Measurements from ENCODE around the gene RAB3GAP2.
"Not testable (repeated sequence)": the region's sequence is repeated elsewhere in the genome, so short reads cannot be mapped to it uniquely, and the experiment has no call there.

Gene RAB3GAP2

DNA sequence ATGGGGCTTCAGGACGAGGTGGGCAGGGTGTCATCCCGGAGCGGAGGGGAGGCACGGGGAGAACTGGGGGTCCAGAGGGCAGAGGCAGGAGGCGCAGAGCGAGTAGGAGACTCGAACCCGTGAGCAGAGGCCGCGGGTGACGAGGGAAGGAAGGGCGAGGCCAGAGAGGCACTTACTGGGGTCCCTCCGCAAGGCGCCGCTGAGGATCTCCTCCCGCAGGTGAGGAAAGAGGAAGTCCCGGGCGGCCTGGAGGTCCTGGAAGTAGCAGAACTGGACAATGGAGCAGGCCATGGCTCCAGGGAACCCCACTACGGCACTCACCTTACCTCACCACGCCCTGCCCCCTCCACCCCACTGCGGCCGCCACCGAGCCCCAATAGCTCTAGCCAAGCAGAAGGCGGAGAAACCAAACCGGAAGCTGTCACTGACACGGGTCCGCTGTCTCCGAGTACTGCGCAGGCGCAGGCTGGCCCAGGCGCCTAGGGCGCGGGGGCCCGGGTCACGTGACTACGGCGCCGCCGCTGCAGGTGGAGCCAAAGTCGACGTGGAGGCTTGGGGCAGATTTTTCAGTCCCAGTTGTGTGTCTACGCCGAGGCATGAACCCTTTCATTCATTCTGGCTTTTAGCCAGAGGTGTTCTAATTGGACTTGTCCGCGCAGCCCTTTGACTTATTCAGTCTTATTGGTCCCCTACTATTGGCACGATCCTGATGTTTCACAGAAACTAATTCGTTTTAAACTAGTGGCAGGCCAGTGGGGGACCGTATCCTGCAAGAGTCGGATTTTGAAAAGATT, at the start of gene RAB3GAP2:
Gene RAB3GAP2 (minus strand): TSS at position 407 of the 794 bp plus-strand sequence. CDS start 116 bp downstream, at position 291.
- peak; percentile 98 for DNase-seq (ENCODE audit: low spot score)

DNA sequence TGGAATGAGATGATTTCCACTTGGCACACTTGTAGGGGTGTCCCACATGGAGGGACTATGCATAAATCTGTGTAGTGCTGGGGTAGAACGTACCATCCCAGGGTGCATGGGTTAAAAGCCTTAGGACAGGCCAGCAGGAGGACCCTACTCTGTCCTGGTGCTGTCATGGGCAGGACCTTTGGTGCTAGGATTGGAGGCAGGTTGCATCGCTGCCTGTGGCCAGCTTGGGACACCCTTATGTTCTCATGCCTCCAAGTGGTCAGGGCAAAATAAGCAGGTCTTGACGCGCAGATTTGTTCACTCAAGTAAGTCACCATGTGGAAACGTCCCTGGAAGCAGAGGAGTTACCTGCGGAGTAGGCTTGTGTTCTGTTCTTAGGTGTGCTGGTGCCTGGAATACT, 49.5 kb upstream of the RAB3GAP2 start:
- DNase-seq (ENCODE audit: low spot score): no peak

DNA sequence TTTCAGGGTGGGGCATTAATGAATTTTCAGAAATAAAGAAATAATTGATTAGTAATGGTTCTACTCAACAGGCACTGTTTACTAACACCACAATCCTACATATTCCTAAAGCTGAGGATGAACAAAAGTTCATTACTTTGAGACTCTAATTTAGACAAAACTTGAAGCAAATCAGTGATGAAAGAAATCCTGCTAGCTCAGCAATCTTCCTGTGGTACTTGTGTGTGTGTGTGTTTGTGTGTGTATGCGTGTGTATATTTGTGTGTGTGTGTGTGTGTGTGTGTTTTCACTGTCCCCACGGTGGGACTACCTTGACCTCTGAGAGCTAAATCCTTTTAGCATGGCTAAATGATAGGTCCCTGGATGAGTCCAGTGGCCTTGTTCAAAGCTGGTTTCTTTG, 48.5 kb upstream of the RAB3GAP2 start:
- no peak for DNase-seq (ENCODE audit: low spot score)

- no peak for DNase-seq (ENCODE audit: low spot score)
Measured at GRCh38 chr1:220318673-220319072, 46.4 kb upstream of the RAB3GAP2 start.

GRCh38 chr1:220317161-220317560, 44.9 kb upstream of the RAB3GAP2 start:
- DNase-seq (ENCODE audit: low spot score): no peak

GRCh38 chr1:220316305-220316704, 44.1 kb upstream of the RAB3GAP2 start:
- no peak for DNase-seq (ENCODE audit: low spot score)

- DNase-seq (ENCODE audit: low spot score): no peak
Measured at GRCh38 chr1:220315070-220315839, 43.0 kb upstream of the RAB3GAP2 start.

GRCh38 chr1:220313576-220313975, 41.3 kb upstream of the RAB3GAP2 start:
- DNase-seq (ENCODE audit: low spot score): no peak

DNA sequence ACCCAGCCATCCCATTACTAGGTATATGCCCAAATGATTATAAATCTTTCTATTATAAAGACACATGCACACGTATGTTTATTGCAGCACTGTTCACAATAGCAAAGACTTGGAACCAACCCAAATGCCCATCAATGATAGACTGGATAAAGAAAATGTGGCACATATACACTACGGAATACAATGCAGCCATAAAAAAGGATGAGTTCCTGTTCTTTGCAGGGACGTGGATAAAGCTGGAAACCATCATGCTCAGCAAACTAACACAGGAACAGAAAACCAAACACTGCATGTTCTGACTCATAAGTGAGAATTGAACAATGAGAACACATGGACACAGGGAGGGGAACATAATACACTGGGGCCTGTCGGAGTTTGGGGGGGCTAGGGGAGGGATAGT, 37.9 kb upstream of the RAB3GAP2 start:
- not testable (repeated sequence) for DNase-seq (ENCODE audit: low spot score)

GRCh38 chr1:220307607-220308006, 35.4 kb upstream of the RAB3GAP2 start:
- DNase-seq (ENCODE audit: low spot score): no peak

- DNase-seq (ENCODE audit: low spot score): no peak
Measured at GRCh38 chr1:220306339-220306738, 34.1 kb upstream of the RAB3GAP2 start.

DNA sequence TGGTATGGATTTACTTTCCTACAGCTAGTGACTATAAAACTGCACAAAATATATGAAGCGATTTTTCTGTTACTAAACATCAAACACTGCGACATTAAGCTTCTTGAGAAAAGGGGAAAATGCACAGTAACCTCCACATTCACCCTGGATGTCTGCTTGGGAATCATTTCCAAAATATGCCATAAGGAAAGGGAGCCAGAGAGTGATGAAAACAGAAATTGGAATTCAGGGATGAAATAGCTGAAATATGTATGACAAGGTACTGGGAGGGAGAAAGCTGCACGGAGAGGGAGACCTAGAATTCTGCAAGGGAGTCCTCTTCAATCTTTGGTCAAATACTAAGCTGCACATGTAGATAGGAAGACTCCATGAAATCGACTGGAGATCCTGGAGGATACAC, 31.6 kb upstream of the RAB3GAP2 start:
- no peak for DNase-seq (ENCODE audit: low spot score)

- no peak for DNase-seq (ENCODE audit: low spot score)
Measured at GRCh38 chr1:220301630-220302029, 29.4 kb upstream of the RAB3GAP2 start.

GRCh38 chr1:220300442-220301121, 28.3 kb upstream of the RAB3GAP2 start:
- peak; percentile 92 for DNase-seq (ENCODE audit: low spot score)

- DNase-seq (ENCODE audit: low spot score): no peak
Measured at GRCh38 chr1:220299337-220299736, 27.1 kb upstream of the RAB3GAP2 start.

GRCh38 chr1:220298470-220299205, 26.4 kb upstream of the RAB3GAP2 start:
- DNase-seq (ENCODE audit: low spot score): no peak

- DNase-seq (ENCODE audit: low spot score): no peak
Measured at GRCh38 chr1:220296981-220297380, 24.7 kb upstream of the RAB3GAP2 start.

- DNase-seq (ENCODE audit: low spot score): no peak
Measured at GRCh38 chr1:220294846-220295301, 22.6 kb upstream of the RAB3GAP2 start.

DNA sequence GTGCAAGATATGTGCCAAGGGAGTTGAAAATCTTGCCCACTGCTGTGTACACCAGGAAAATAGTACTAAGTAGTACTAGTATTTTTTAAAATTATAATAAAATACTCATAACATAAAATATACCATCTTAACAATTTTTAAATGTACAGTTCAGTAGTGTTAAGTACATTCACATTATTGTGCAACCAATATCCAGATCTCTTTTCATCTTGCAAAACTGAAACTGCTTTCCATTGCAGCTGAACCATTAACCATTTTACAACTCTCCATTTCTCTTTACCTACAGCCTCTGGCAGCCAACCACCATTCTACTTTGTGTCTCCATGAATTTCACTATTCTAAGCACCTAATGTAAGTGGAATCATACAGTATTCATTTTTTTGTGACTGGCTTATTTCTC, 19.3 kb upstream of the RAB3GAP2 start:
- no peak for DNase-seq (ENCODE audit: low spot score)

DNA sequence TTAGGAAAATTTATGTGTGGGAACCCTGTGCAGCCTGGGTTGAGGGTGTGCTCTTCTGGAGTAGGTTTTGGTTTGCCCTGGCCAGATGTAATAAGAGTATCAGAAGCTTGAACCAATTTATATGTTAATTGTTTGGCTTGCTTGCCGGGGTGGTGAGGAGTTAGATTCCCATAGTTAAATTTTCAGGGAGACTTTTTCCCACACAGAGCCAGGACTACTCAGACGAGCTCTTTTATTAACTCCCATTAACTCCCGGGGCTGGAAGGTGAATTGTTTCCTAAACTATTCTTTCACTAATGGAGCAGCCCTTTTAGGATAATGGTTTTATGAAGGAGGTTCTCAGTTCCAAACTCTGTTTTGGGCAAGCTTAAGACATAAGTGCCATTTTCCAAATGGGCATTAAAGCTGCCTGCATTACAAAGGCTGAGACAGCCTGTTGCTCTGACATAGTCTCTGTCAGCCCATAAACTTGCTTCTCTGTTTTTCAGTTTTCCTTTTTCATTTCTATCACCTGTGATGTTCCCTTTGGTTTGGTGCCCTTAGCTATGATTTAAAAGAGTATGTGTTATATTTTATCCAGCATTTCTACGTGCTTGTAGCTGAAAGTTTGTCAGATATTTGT, 18.0 kb upstream of the RAB3GAP2 start:
- no peak for DNase-seq (ENCODE audit: low spot score)

- DNase-seq (ENCODE audit: low spot score): no peak
Measured at GRCh38 chr1:220287129-220287528, 14.9 kb upstream of the RAB3GAP2 start.

All from COLO829 (cell line).